CD14-positive monocyte (primary cell): ENCODE measurements around the gene POLE. TPM values are rescaled to one million over a fixed set of nuclear protein-coding genes. Genes with fewer than 3 reads are reported as not detected.

ENCODE experiments used
- DNase-seq, 3 donors: peaks; one replicate each; pipeline ENCODE4 v3.0.0-alpha.2; 2011 to 2022
- H2AFZ ChIP-seq: 2 replicates; pipeline ENCODE4 v1.6.0; 2012; ENCODE audit warnings: mild to moderate bottlenecking, low read depth, low read length, inconsistent platforms; ENCODE audit not compliant: insufficient read depth, poor library complexity, severe bottlenecking
- H3K27ac ChIP-seq, 2 donors: 1 replicate in 1 of 2; 2 replicates in 1 of 2; pipeline ENCODE4 v1.5.1; 2012 to 2013; ENCODE audit warnings: low read length in 2 of 2, control low read depth in 1 of 2, inconsistent platforms in 1 of 2, low read depth in 1 of 2, mild to moderate bottlenecking in 1 of 2
- H3K27me3 ChIP-seq, 2 donors: one replicate each; pipeline versions ENCODE4 v1.6.0 to v1.6.1; 2011 to 2013; ENCODE audit warnings: low read length in 2 of 2; ENCODE audit not compliant: control insufficient read depth in 2 of 2, insufficient read depth in 2 of 2
- H3K36me3 ChIP-seq, 2 donors: replicated peaks in 1 of 2; 1 replicate in 1 of 2; 2 replicates in 1 of 2; pipeline versions ENCODE4 v1.5.1 to v1.6.1; 2012 to 2013; ENCODE audit warnings: low read length in 2 of 2, control low read depth in 1 of 2, inconsistent platforms in 1 of 2, mild to moderate bottlenecking in 1 of 2; ENCODE audit not compliant: insufficient read depth in 2 of 2, control insufficient read depth in 1 of 2
- H3K4me1 ChIP-seq, 2 donors: 1 replicate in 1 of 2; 2 replicates in 1 of 2; pipeline versions ENCODE4 v1.5.1 to v1.6.1; 2012 to 2013; ENCODE audit warnings: low read length in 2 of 2, control low read depth in 1 of 2, inconsistent platforms in 1 of 2, mild to moderate bottlenecking in 1 of 2, moderate library complexity in 1 of 2; ENCODE audit not compliant: insufficient read depth in 2 of 2, control insufficient read depth in 1 of 2
- H3K4me2 ChIP-seq: replicated peaks from 2 replicates; pipeline ENCODE3; 2012; ENCODE audit warnings: low read length, moderate library complexity, mild to moderate bottlenecking; ENCODE audit not compliant: poor library complexity, severe bottlenecking; ENCODE audit errors: extremely low read depth
- H3K4me3 ChIP-seq, 3 experiments: fragments of 200-600 bp in 1 of 3; sonication (generic) in 1 of 3; replicated peaks in 1 of 3; 1 replicate in 2 of 3; 2 replicates in 1 of 3; pipeline ENCODE4 v1.5.1; 2011 to 2013; ENCODE audit warnings: low read length in 3 of 3, mild to moderate bottlenecking in 3 of 3, control low read depth in 2 of 3, low read depth in 2 of 3, inconsistent platforms in 1 of 3, moderate library complexity in 1 of 3
- H3K79me2 ChIP-seq: 2 replicates; pipeline ENCODE4 v1.6.0; 2012; ENCODE audit warnings: mild to moderate bottlenecking, control low read depth, inconsistent platforms, low read length, moderate library complexity; ENCODE audit not compliant: insufficient read depth
- H3K9ac ChIP-seq: 2 replicates; pipeline ENCODE4 v1.6.0; 2017; ENCODE audit warnings: low read length, mild to moderate bottlenecking; ENCODE audit not compliant: insufficient read depth, poor library complexity, severe bottlenecking
- H3K9me3 ChIP-seq, 2 donors: replicated peaks in 1 of 2; 1 replicate in 1 of 2; 2 replicates in 1 of 2; pipeline versions ENCODE4 v1.5.1 to v1.6.1; 2012 to 2013; ENCODE audit warnings: low read length in 2 of 2, control low read depth in 1 of 2; ENCODE audit not compliant: control insufficient read depth in 1 of 2, insufficient read depth in 1 of 2
- H4K20me1 ChIP-seq: 2 replicates; pipeline ENCODE4 v1.6.0; 2012; ENCODE audit warnings: mild to moderate bottlenecking, low read length, control low read depth, moderate library complexity; ENCODE audit not compliant: insufficient read depth
- H3K27ac Mint-ChIP-seq, 7 donors: one replicate each; pipeline ENCODE4 v1.8.0; 2020; ENCODE audit warnings: mild to moderate bottlenecking in 7 of 7, mixed read lengths in 7 of 7, moderate library complexity in 6 of 7, inconsistent platforms in 2 of 7
- H3K27me3 Mint-ChIP-seq, 3 donors: one replicate each; pipeline ENCODE4 v1.8.0; 2021 to 2022; ENCODE audit warnings: low read depth in 3 of 3, mild to moderate bottlenecking in 3 of 3, mixed read lengths in 3 of 3, moderate library complexity in 3 of 3, inconsistent platforms in 1 of 3
- H3K36me3 Mint-ChIP-seq, 2 donors: one replicate each; pipeline ENCODE4 v1.8.0; 2020; ENCODE audit warnings: mixed read lengths in 2 of 2, inconsistent platforms in 1 of 2, mild to moderate bottlenecking in 1 of 2
- H3K4me1 Mint-ChIP-seq: one replicate; pipeline ENCODE4 v1.8.0; 2020; ENCODE audit warnings: mild to moderate bottlenecking, mixed read lengths
- H3K4me3 Mint-ChIP-seq, 2 donors: one replicate each; pipeline ENCODE4 v1.8.0; 2020; ENCODE audit warnings: mild to moderate bottlenecking in 2 of 2, mixed read lengths in 2 of 2, moderate library complexity in 1 of 2
- H3K9me3 Mint-ChIP-seq, 7 donors: one replicate each; pipeline ENCODE4 v1.8.0; 2020 to 2022; ENCODE audit warnings: mixed read lengths in 7 of 7, mild to moderate bottlenecking in 6 of 7, moderate library complexity in 6 of 7, inconsistent platforms in 2 of 7
- CTCF ChIP-seq: fragments of 200-600 bp; IDR thresholded peaks from one replicate; pipeline ENCODE4 v1.8.0; 2022; ENCODE audit warnings: antibody characterized with exemption, mild to moderate bottlenecking
- WGBS: methylation state at CpG from one replicate; pipeline ENCODE4 v1.1.5; 2013; ENCODE audit warnings: missing lambda C conversion rate; ENCODE audit not compliant: insufficient coverage; 5-methylcytosine and 5-hydroxymethylcytosine counted together
- intact Hi-C, 2 donors: fragments of 100-400 bp; cut with micrococcal nuclease; formaldehyde crosslinking; loops; one replicate each; pipeline versions ENCODE4 v1.15.0 to v1.15.1; 2023
- polyA plus RNA-seq, 3 donors: library from polyadenylated mRNA; depleted of rRNA in 1 of 3; unstranded in 2 of 3; stranded (reverse) in 1 of 3; fragments of 300-500 nt in 2 of 3; fragments of >200 nt in 1 of 3; fragmentation: Illumina TruSeq in 2 of 3; gene quantifications; 1 replicate in 2 of 3; 2 replicates in 1 of 3; pipeline ENCODE4 v1.2.3, GENCODE V29; 2012 to 2021

Gene POLE
- polyA plus RNA-seq, 3 donors, result 1.00 to 24.2 (median 2.2) TPM

- peaks cover 84 to 97% of the 10 kb centered on the region in 2 donors for H3K36me3 ChIP-seq
- H3K36me3 Mint-ChIP-seq, result peaks cover 87 to 93% of the 10 kb centered on the region in 2 donors
Measured at GRCh38 chr12:132637811-132638210, 49.3 kb downstream of the POLE start.

GRCh38 chr12:132635076-132635955 is 51.8 kb downstream of the POLE start:
- Histone ChIP-seq H4K20me1 (no peaks in the 10 kb centered on the region), H3K9ac (peak overlapping the region; percentile 8), H3K36me3 (peaks cover 84 to 97% of the 10 kb centered on the region in 2 donors), H3K4me3 (no peak overlapping the region), H3K4me1 (no peaks in the 10 kb centered on the region), H2AFZ (no peak overlapping the region), H3K27ac (no peak overlapping the region), H3K4me2 (no peak overlapping the region), H3K27me3 (no peaks in the 10 kb centered on the region), H3K9me3 (no peaks in the 10 kb centered on the region), H3K79me2 (no peaks in the 10 kb centered on the region)
- no peaks in the 10 kb centered on the region for H3K4me1 Mint-ChIP-seq
- peak overlapping the region in 1 of 7 donors; percentile 46 for H3K27ac Mint-ChIP-seq
- intact Hi-C loops, result no loop called here
- no peak for TF ChIP-seq CTCF
- 90% methylated on average over 28 of the region's 29 CpGs for WGBS
- no peak overlapping the region for H3K4me3 Mint-ChIP-seq
- H3K9me3 Mint-ChIP-seq, result peaks cover 0 to 1% (median 0%) of the 10 kb centered on the region in 7 donors
- peaks cover 87 to 94% of the 10 kb centered on the region in 2 donors for H3K36me3 Mint-ChIP-seq
- no peak for DNase-seq
- H3K27me3 Mint-ChIP-seq, result peaks cover 0 to 4% (median 3%) of the 10 kb centered on the region in 3 donors

More at GRCh38 chr12:132637811-132638210, 49.3 kb downstream of the POLE start:
- no peak for TF ChIP-seq CTCF
- Mint-ChIP-seq H3K27ac (no peak overlapping the region), H3K9me3 (no peaks in the 10 kb centered on the region), H3K4me3 (no peak overlapping the region), H3K27me3 (peaks cover 0 to 4% (median 3%) of the 10 kb centered on the region in 3 donors), H3K4me1 (no peaks in the 10 kb centered on the region)
- no peak overlapping the region for H3K9ac ChIP-seq
- no peak for DNase-seq
- H3K4me2 ChIP-seq, result no peak overlapping the region
- H3K4me1 ChIP-seq, result no peaks in the 10 kb centered on the region
- no peaks in the 10 kb centered on the region for H4K20me1 ChIP-seq
- H3K27ac ChIP-seq, result no peak overlapping the region
- intact Hi-C loops, result no loop called here
- H3K9me3 ChIP-seq, result no peaks in the 10 kb centered on the region
- no peak overlapping the region for H3K4me3 ChIP-seq
- H3K79me2 ChIP-seq, result no peaks in the 10 kb centered on the region
- no peaks in the 10 kb centered on the region for H3K27me3 ChIP-seq
- no peak overlapping the region for H2AFZ ChIP-seq
- WGBS, result 90% methylated on average over 18 of the region's 18 CpGs
